NB4 (cell line): Measurements from ENCODE around the gene FAM193B.

ENCODE experiments used
- CTCF ChIP-seq: IDR thresholded peaks from one replicate; pipeline ENCODE4 v1.5.1; 2012; ENCODE audit warnings: low read depth, low read length
- POLR2A ChIP-seq: IDR thresholded peaks from 2 replicates; pipeline ENCODE4 v1.6.1; 2011; ENCODE audit warnings: mild to moderate bottlenecking; ENCODE audit not compliant: insufficient read length; ENCODE audit errors: extremely low read depth

- TF ChIP-seq CTCF (no peak), POLR2A (no peak)
Observed at GRCh38 chr5:177508221-177508611, 46.1 kb downstream of the FAM193B start.
